ENCODE data around the gene TMEM72.

The TMEM72 gene

DNA sequence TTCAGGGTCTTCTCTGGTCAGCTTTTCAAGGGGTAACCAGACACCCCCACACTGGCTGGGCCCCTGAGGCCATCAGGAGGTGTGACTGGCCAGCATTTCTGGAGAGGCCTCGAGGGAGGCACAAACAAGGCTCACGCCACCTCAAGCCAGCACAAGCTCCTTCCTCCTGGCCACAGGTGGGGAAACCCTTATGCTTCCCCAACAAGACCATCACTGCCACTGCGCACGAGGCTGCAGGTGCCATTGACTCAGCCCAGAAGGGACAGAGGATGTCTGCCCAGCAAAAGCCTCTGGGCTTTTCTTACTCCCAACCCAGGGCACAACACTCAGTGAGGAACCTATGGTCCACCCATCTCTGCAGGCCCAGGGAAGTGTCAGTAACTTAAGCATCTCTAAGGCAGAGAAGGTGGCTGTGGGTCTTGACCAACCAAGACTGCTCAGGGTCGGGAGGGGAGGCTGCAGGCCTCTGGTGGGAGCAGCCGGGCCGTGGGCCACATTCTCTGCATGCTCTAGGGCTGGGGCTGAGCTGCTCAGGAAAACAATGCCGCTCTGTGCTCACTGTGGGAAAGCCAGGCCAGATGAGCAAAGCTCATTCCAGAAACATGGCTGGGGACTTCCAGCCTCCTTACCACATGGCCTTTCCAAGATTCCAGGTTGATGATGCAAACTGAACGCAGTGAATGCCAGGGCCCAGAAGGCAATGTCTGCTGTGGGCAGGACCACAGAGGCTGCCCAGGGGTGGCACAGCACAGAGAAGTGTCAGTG is 24.2 kb downstream of the TMEM72 start:
- peak; percentile 10 for DNase-seq

DNA sequence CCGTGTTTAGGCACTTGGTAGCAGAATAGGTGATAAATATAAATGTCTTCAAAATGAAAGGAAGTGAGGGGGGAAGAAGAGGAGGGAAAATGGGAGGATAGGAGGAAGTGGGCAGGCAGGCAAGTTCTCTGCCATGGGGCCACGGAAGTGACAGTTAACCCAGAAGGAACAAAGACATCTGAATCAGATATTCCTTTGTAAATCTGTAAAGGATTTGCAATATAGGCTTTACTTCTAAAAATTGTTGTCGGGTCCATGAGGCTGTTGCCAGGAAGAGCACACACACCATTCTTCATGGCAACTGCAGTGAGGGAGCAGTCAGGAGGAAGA is 24.8 kb downstream of the TMEM72 start:
- no peak for DNase-seq

DNA sequence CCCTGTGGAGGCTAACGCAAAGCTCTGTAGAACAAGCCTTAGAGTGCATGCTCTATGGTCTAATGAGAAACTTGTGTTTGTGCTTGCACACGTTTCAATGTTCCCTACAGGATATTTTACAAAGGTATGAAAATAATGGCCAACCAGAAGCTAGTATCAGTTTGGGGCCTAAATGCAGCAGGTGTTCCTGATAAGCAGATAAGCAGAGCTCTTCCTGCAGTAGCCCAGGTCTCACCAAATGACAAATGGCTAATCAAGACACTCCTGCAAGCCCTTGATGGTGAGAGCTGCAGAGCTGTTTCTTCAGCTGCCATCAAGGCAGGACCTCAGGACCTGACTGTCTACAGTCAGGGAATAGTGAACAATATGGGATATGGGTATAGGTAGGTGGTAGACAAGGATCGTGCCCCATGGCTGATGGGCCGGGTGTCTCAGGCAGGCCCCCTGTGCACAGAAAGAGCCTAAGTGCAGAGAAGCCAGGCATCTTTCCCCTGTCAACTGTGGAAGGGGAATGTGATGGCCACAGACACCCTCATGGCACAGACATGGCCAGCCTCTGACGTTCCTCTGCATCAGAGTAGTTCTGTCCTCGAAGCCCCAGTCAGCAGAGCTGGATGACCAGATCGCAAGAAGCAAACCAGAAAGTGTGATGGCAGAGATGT is 25.3 kb downstream of the TMEM72 start:
- peak; percentile 9 for DNase-seq

DNA sequence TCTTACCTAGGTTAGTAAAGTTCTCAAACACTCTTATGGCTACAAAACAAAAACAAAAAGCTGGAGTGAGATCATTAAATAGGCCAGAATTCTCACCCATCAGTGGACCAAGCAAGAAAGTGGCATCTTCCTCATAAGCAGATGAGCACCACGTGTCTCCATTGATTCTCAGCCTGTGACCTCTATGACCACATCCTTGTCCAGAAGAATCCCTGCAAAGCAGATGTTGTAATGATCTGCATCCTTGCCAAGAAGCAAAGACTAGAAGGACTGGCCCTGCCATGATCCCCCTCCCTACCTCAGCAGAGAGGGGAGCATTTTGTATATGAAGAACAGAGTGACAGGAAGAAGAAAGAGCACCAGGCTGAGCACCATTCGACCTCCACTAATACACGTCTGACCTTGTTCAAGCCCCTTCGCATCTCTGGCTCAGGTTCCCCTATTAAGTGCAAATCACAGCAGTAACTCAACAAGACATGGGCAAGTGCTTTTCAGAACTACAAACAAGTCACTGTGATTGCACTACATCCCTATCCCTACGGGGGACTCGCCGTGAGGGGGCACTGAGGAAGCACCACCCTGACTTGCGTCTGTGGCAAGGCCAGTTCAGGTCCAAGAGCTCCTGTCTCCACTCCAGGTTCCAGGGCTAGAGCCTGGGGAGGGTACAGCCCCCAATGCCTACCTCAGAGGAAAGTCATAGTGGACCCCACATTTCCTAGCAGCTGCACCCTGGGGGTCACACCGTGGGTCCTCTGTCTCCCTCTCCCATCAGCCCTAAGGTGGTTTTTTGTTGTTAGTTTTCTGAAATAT is 26.3 kb downstream of the TMEM72 start:
- peak; percentile 17 for DNase-seq

DNA sequence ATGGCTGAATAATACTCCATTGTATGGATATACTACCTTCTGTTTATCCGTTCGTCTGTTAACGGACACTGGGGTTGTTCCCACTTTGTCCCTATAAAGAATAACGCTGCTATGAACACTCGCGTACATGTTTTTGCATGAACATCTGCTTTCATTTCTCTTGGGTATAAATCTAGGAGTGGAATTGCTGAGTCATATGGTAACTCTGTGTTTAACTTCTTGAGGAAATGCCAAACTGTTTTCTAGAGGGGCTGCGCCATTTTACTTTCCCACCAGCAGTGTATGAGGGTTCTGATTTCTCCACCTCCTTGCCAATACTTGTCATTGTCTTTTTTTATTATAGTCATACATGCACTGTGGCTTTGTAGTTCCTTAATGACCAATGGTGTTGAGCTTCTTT is 27.8 kb downstream of the TMEM72 start:
- DNase-seq = no peak

DNA sequence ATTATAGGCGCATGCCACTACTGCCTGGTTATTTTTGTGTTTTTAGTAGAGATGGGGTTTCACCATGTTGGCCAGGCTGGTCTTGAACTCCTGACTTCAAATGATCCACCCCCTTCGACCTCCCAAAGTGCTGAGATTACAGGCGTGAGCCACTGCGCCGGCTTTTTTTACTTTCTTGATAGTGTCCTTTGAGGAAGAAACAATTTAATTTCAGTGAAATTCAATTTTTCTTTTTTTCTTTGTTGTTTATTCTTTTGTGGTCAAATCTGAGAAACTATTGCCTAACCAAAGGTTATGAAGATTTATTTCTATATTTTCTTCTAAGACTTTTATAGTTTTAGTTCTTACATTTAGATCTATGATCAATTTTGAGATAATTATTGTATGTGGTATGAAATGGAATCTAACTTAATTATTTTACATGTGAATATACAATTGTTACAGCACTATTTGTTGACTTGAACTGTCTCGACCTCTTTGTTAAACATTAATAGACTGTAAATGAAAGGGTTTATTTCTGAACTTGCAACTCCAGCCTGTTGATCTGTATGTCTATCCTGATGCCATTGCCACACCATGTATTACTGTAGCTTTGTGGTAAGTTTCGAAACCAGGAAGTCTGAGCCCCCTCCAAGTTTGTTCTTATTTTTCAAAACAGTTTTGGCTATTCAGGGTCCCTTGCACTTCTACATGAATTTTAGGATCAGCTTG is 28.7 kb downstream of the TMEM72 start:
- no peak for DNase-seq

DNA sequence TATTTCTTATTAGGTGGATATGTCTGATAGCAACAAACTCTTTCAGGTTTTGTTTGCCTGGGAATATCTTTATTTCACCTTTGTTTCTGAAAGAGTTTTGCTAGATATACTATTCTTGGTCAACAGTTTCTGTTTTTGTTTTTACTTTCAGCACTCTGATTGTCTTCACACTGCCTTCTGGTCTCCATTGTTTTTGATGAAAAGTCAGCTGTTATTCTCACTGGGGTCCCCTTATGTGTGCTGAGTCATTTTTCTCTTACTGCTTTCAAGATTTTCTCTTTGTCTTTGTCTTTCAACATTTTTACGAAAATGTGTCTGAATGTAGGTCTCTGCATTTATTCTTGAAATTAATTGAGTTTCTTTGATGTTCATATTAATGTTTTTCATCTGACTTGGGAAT is 33.2 kb downstream of the TMEM72 start:
- DNase-seq = no peak

DNA sequence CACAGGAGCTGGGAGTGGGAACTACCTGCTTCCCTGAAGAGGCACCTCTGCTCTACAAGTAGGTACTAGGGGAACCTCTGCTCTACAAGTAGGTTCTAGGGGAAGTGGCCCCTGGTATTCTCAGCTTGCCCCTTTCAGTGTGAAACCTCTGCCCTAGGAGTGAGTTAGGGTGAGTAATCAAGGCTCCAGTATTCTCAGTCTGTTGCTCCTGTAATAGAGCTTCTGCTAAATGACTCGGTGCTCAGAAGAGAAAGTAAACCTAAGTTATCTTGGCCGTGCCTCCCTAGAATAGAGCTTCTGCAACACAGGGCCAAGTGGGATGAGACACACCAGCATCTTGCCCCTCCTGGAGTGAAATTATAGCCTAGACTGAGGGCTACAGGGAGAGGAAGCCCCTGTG is 35.1 kb downstream of the TMEM72 start:
- DNase-seq = no peak

DNA sequence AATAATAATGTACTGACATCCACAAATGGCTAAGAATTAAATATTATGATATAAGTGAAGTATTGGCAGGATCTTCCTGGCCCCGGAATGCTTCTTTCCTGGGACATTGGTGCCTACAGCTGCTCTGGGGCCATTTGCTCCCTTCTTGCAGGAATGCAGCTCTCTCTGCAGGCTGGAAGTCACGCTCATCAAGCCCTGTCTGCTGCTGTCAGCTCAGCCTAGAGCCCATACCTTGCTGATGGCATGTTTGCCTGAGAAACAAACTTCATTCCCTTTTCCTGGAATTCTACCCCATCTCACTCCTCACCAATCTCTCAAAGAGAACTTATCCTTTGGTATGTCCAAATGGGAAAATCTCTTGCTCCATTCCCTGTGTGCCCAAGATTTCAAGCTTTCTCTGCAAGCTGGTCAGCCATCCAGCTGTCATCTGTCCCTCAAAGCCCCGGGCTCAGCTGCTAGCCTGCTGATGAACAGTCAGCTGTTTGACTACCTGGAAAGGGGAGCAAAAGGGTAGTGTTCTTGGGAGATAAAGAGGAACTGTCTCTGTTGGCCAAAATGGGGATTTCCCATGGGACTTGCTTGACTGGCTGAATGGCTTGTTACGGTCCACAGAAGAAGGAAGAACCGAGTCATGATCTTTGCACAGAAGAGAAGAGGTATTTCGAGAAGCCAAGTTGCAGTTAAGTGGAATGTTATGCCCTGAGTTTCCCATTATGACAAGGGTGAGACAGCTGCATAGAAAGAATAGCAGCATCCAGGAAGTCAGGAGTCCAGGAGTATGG is 36.4 kb downstream of the TMEM72 start:
- peak; percentile 6 for DNase-seq

DNA sequence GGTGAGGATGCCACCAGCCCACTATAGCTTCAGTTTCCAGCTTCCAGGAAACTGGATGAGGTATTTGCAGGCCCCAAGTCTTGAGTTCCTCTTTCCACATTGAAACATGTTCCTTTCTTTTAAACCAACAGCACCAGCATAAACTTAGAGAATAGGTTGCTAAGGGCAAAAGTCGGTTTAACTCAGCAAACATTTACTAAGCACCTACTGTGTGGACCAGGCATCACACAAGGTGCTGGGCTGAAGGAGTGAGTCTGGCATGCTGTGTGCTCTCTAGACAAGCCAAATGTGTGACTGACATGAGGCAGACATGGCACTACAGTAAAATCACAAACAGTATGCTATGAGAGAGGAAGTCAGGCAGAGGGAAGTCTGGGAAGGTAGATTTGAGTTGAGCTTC is 37.5 kb downstream of the TMEM72 start:
- peak; percentile 4 for DNase-seq

DNA sequence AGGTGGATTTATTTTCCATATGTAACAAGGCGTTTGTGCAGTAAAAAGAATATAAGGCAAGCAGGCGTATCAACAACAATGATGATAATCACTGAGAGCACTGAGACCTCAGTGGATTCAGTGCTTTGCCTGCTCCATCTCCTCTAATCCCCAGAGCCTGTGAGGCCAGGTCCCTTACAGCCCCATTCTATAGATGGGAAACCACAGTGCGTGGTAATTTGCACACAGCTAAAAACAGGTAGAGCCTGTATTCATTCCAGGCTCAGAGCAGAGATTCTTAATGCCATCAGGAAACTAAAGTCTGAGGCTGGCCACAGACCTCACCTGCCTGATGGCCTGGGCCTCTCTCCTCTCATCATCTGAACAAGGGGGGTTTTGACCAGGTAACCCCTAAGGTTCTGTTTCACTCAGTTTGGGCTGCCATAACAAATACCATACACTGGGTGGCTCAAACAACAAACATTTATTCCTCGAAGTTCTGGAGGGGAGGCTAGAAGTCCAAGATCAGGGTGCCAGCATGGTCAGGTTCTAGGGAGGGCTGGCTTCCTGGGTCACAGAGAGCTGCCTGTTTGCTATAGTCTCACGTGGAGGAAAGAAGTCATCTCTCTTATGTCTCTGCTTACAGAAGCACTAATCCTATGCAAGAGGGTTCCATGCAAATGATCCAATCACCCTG is 38.1 kb downstream of the TMEM72 start:
- DNase-seq = peak; percentile 14

DNA sequence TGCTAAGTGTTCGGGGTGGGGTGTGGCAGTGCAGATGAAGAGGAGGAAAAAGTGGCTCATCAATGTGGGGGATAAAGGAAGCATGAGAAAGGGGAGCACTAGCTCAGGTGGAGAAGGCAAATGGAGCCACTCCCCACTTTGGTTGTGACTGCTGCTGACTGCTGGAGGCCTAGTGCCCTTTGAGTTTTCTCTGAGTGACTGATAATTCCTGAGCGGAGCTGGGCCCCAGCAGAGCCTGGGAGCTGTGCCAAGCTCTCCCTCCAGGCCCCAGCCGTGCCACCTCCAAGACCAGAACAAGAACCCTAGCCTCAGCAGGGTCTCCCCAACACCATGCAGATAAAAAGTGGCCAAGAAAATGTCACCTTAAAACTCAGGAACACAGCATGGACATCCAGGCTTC is 38.8 kb downstream of the TMEM72 start:
- DNase-seq = peak; percentile 10

DNA sequence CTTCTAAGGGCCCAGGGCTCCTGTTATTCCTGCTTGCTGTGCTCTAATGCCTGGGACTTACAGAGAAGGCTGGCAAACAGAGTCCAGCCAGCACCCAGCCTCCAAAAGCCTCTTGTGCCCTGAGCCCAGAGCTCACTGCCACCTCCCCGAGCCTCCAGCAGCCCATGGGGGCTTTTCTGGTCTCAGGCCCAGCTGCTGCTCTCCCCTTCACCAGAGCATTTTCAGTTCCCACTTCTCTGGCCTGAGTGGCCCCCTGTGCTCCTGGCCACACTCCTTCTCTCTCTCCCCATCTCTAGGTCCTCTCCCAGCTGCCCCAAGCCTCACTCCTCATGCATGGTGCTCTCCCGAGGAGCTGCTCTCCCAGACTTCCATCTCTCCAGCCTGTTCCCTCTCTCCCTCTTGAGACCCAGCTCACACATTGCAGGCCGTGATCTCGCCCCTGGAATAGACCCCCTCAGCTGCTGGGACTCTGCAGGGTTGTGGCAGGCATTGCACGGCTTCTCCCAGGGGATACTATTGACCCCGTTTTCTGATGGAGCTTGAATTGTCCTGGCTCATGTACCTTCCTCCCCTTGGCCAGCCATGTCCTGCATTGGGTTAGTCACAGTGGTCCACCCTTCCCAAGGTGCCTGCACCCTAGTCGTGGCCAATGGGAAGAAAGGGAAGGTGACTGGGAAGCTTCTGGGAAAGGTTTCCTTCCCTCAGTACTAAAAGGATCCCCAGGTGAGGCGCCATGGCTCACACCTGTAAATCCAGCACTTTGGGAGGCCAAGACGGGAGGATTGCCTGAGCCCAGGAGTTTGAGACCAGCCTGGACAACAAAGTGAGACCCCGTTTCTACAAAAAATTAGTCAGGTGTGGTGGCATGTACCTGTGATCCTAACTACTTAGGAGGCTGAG is 39.4 kb downstream of the TMEM72 start:
- peak; percentile 11 for DNase-seq

DNA sequence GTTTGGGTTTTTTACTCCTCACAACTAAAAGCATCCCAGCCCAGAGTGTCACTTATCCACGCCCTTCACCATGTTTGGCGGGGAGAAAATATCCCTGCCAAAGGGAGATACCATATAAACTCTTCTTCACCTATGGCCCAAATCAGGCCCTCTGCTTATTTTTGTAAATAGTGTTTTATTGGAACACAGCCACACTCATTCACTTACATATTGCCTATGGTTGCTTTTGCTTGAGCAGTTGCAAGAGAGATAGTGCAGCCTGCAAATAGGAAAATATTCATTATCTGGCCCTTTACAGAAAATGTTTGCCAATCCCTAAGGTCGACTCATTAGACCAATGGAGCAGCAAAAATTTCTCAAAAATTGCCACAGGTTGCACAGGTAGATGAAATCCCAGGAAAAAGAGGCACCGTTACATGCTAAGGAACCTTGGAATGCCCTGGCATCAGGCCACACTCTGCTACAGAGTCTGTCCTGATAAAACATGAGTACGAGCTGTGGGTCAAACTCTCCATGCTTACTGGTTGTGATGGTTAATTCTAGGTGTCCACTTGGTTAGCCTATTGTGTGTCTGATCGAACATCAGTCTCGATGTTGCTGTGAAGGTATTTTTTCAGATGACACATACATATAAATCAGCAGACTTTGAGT is 40.6 kb downstream of the TMEM72 start:
- DNase-seq = no peak

DNA sequence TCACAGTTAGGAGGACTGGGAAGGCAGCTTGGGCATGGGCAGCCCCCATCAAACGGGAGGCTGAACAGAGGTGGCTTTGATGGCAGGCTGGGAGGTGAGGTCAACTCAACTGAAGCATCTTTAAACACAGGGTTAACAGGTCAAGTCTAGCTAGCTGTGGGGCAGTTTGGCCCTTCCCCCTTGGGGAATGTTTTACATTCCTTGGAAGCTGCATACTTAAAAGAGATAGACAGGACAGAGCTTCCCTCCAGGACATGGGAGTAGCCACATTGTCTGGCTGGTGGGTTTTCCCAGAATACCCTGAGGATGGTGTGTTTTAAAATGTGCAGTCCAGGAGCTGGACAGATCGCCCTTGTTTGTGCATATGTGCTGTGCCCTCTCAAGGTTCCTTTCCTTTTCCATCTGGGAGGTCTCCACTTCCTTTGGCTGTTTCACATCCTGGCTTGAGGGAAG is 41.7 kb downstream of the TMEM72 start:
- DNase-seq = peak; percentile 2

DNA sequence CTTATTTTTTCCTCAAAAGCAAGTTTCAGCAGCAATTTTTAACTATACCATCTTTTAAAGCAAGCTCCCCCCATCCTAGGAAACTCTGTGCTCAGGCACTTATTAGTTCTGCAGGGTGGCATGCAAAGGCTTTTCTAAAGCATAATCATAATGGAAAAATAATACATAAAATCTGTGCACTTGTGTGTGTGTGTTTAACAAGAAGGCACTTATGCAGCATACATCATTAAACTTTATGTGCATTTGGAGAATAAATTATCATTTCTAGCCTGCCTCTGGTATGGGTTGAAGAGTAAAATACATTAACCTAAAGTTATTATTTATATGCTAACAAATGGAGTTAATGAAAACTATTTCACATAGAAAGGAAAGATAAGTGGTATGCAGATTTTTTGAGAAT is 42.9 kb downstream of the TMEM72 start:
- DNase-seq = no peak

DNA sequence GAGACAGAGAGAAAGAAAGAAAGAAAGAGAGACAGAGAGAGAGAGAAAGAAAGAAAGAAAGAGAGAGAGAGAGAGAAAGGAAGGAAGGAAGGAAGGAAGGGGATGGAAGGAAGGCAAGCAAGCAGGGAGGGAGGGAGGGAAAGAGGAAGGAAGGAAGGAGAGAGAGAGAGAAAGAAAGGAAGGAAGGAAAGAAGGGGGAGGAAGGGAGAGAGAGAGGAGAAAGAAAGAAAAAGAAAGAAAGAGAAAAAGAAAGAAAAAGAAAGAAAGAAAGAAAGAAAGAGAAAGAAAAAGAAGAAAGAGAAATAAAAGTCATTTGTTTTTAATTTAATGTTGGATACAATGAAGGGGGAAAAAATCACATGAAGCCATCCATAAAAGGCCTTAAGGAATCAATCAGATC is 43.8 kb downstream of the TMEM72 start:
- DNase-seq = no peak

DNA sequence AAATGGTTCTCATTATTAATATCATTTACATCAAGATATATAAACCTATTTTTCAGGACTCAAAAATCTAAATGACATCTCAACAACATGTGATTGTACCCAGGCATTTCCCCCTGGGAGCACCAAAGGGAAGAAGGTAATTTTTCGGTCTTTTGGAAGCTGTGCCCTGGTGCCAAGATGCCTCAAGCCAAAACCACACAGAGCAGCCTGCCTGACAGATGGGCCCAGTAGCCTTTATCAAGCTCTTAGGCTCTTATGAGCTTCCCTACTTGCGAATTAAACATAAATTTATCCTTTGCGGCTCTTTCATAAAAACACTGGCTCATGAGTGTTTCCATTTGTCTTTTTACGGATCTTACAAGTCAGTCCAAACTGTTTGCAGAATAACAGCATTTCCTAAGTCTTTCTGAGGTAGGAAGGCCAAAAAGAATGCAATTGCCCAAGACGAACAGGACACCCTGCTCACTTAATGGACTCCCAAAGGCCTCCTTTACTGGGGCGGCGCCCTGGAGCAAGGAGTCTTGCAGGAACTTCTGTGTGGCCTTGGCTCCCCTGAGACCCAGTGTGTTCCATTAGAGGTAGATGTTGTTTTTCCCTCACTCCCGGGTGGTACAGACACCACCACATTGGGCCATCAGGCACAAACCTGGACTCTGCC is 44.4 kb downstream of the TMEM72 start:
- DNase-seq = peak; percentile 2

DNA sequence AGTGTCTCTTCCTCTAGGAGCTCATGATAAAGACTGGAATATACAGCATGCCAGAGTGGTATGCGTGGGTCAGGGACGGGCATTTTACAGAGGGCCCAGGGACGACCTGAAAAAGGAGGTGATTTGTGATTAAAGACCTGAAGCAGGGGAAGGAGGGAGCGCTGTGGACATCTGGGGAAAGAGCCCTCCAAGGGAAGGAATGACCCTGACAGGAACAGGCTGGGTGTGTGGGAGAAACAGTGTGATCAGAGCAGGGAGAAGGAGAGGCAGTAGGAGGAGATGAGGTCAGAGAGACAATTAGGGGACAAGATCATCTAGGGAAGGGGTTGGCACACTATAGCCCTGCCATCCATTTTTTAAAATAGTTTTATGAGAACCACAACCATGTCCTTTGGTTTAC is 45.1 kb downstream of the TMEM72 start:
- no peak for DNase-seq

Measured in stimulated activated CD8-positive, alpha-beta memory T cell treated with anti-CD3 and anti-CD28 coated beads, Interleukin-4, amount 100 ng/mL, for 48 hours (primary cell).